Limb (tissue), 2 donors: Measurements from ENCODE around the gene LRRC71.
"Not testable (repeated sequence)": the region's sequence is repeated elsewhere in the genome, so short reads cannot be mapped to it uniquely, and the experiment has no call there.

ENCODE experiments used
- DNase-seq, 2 donors: peaks; one replicate each; pipeline ENCODE4 v3.0.0-alpha.2; 2016; ENCODE audit errors: extremely low spot score in 2 of 2

Gene LRRC71

GRCh38 chr1:156926695-156927094, 6.3 kb downstream of the LRRC71 start:
- DNase-seq, result not testable (repeated sequence)

- DNase-seq, result peak; percentile 72 to 85
Measured at GRCh38 chr1:156927215-156928042, 7.0 kb downstream of the LRRC71 start.

- no peak for DNase-seq
Measured at GRCh38 chr1:156928043-156928602, 7.7 kb downstream of the LRRC71 start.

GRCh38 chr1:156929596-156930238, 9.3 kb downstream of the LRRC71 start:
- DNase-seq, result no peak

GRCh38 chr1:156930483-156930882, 10.1 kb downstream of the LRRC71 start:
- no peak for DNase-seq

- no peak for DNase-seq
Measured at GRCh38 chr1:156931211-156931952, 10.9 kb downstream of the LRRC71 start.

- no peak for DNase-seq
Measured at GRCh38 chr1:156931974-156932710, 11.7 kb downstream of the LRRC71 start.

- no peak for DNase-seq
Measured at GRCh38 chr1:156933136-156933535, 12.7 kb downstream of the LRRC71 start.

- DNase-seq, result no peak
Measured at GRCh38 chr1:156935505-156936128, 15.2 kb downstream of the LRRC71 start.

GRCh38 chr1:156936191-156936590, 15.8 kb downstream of the LRRC71 start:
- no peak for DNase-seq

- no peak for DNase-seq
Measured at GRCh38 chr1:156936721-156937220, 16.3 kb downstream of the LRRC71 start.

GRCh38 chr1:156937883-156938282, 17.5 kb downstream of the LRRC71 start:
- no peak for DNase-seq

- DNase-seq, result no peak
Measured at GRCh38 chr1:156938813-156939212, 18.4 kb downstream of the LRRC71 start.

GRCh38 chr1:156939786-156940334, 19.4 kb downstream of the LRRC71 start:
- no peak for DNase-seq

- DNase-seq, result no peak
Measured at GRCh38 chr1:156941675-156942074, 21.2 kb downstream of the LRRC71 start.

- DNase-seq, result no peak
Measured at GRCh38 chr1:156942176-156942575, 21.7 kb downstream of the LRRC71 start.

- DNase-seq, result no peak
Measured at GRCh38 chr1:156942576-156942975, 22.1 kb downstream of the LRRC71 start.

- DNase-seq, result no peak
Measured at GRCh38 chr1:156943756-156944155, 23.3 kb downstream of the LRRC71 start.

- DNase-seq, result no peak
Measured at GRCh38 chr1:156944268-156944667, 23.8 kb downstream of the LRRC71 start.

GRCh38 chr1:156944848-156945247, 24.4 kb downstream of the LRRC71 start:
- no peak for DNase-seq
